HepG2 (cell line): ENCODE results near the gene AGAP1. TPM values are rescaled to one million over a fixed set of nuclear protein-coding genes. Genes with fewer than 3 reads are reported as not detected.

Experiments
- ATAC-seq: fragments of 200-7000 bp; cut with Tn5 transposase; 3 replicates; pipeline ENCODE4 v1.9.1; 2020; ENCODE audit warnings: mild to moderate bottlenecking, moderate library complexity
- BruUV-seq: library from RNA; stranded (reverse); fragments of 400-500 nt; replicated peaks from 2 replicates; lab custom pipeline; 2021; lab: Mats Ljungman, UMichigan
- CTCF ChIA-PET: fragments of 300-600 bp; formaldehyde crosslinking; extraction: SDS; loops from one replicate; lab custom pipeline; 2021; ENCODE audit warnings: low total read pairs, inconsistent platforms, low intra/inter-chr PET ratio; lab: Yijun Ruan, JAX
- POLR2A ChIA-PET: fragments of 350-600 bp; sonication (Branson Sonifier 250); formaldehyde crosslinking; loops from one replicate; lab custom pipeline; 2020; ENCODE audit warnings: antibody characterized with exemption, inconsistent platforms; lab: Yijun Ruan, JAX
- DNase-seq: peaks from one replicate; pipeline ENCODE4 v3.0.0-alpha.2; 2015; ENCODE audit warnings: low spot score
- FAIRE-seq: peaks from 3 replicates; lab custom pipeline; 2011; peaks lifted over from hg19 to GRCh38; lab: Jason Lieb, UNC
- H2AFZ ChIP-seq: one replicate; pipeline ENCODE4 v1.6.1; 2011; ENCODE audit warnings: low read length, inconsistent platforms
- H3K27ac ChIP-seq: fragments of 300-600 bp; 3 replicates; pipeline ENCODE4 v1.8.0; 2011; ENCODE audit warnings: mixed run types, mild to moderate bottlenecking, mixed read lengths, low read length, inconsistent platforms; ENCODE audit not compliant: insufficient read depth; ENCODE audit errors: extremely low read length
- H3K27me3 ChIP-seq, 2 experiments: fragments of 200-600 bp in 1 of 2; 2 replicates in 1 of 2; 3 replicates in 1 of 2; pipeline versions ENCODE4 v1.6.0 to v1.8.0; 2011; ENCODE audit warnings: low read length in 2 of 2, mild to moderate bottlenecking in 2 of 2, moderate library complexity in 2 of 2, inconsistent platforms in 1 of 2; ENCODE audit not compliant: insufficient read depth in 2 of 2, control insufficient read depth in 1 of 2
- H3K36me3 ChIP-seq, 2 experiments: fragments of 200-600 bp in 1 of 2; replicated peaks in 1 of 2; 2 replicates in 1 of 2; 3 replicates in 1 of 2; pipeline versions ENCODE4 v1.5.1 to v1.8.0; 2011; ENCODE audit warnings: low read length in 2 of 2, inconsistent platforms in 1 of 2; ENCODE audit not compliant: insufficient read depth in 2 of 2, control insufficient read depth in 1 of 2
- H3K4me1 ChIP-seq: 2 replicates; pipeline ENCODE4 v1.5.1; 2012; ENCODE audit warnings: low read length, inconsistent platforms; ENCODE audit not compliant: insufficient read depth
- H3K4me2 ChIP-seq: 2 replicates; pipeline ENCODE4 v1.6.0; 2011; ENCODE audit warnings: low read depth, low read length, inconsistent platforms
- H3K4me3 ChIP-seq, 3 experiments: fragments of 200-600 bp in 1 of 3; sonication (generic), shearing (Covaris generic) in 1 of 3; replicated peaks in 1 of 3; 2 replicates each; pipeline ENCODE4 v1.5.1; 2011 to 2016; ENCODE audit warnings: low read length in 3 of 3, inconsistent platforms in 2 of 3, low read depth in 2 of 3, mild to moderate bottlenecking in 2 of 3, control low read depth in 1 of 3, mixed read lengths in 1 of 3; ENCODE audit not compliant: insufficient read depth in 1 of 3
- H3K79me2 ChIP-seq: one replicate; pipeline ENCODE4 v1.6.1; 2011; ENCODE audit warnings: low read length, inconsistent platforms; ENCODE audit not compliant: insufficient read depth
- H3K9ac ChIP-seq: 2 replicates; pipeline ENCODE4 v1.6.0; 2011; ENCODE audit warnings: mild to moderate bottlenecking, low read depth, low read length, inconsistent platforms; ENCODE audit not compliant: insufficient read depth
- H3K9me3 ChIP-seq: 2 replicates; pipeline ENCODE4 v1.5.1; 2012; ENCODE audit warnings: mild to moderate bottlenecking, low read length
- H4K20me1 ChIP-seq: 2 replicates; pipeline ENCODE4 v1.6.0; 2011; ENCODE audit warnings: inconsistent platforms, mild to moderate bottlenecking, low read length, moderate library complexity; ENCODE audit not compliant: insufficient read depth
- ARID2 ChIP-seq: sonication (generic); formaldehyde crosslinking; IDR thresholded peaks from 2 replicates; pipeline ENCODE4 v1.8.1; 2022; ENCODE audit warnings: mild to moderate bottlenecking, missing genetic modification reagents, borderline replicate concordance
- GATAD2A ChIP-seq: IDR thresholded peaks from 2 replicates; pipeline ENCODE4 v1.6.1; 2016
- MEF2D ChIP-seq: sonication (generic); formaldehyde crosslinking; IDR thresholded peaks from 2 replicates; pipeline ENCODE4 v1.5.1; 2020; ENCODE audit warnings: mild to moderate bottlenecking, missing genetic modification reagents
- PATZ1 ChIP-seq: sonication (generic); formaldehyde crosslinking; IDR thresholded peaks from 2 replicates; pipeline ENCODE4 v1.4.0; 2020; ENCODE audit warnings: missing genetic modification reagents
- PHF5A ChIP-seq: IDR thresholded peaks from one replicate; pipeline ENCODE4 v1.6.1; 2018; ENCODE audit warnings: low read depth, missing genetic modification reagents; ENCODE audit not compliant: unreplicated experiment
- WGBS: methylation state at CpG from one replicate; pipeline ENCODE4 v1.1.6; 2017; ENCODE audit warnings: low lambda C conversion rate; 5-methylcytosine and 5-hydroxymethylcytosine counted together
- in situ Hi-C: cut with HindIII; loops from 2 replicates; pipeline ENCODE4 v1.10.0; 2017; ENCODE audit warnings: low pct_unique_long_range_greater_than_20kb; ENCODE audit not compliant: extremely low pct_ligation_motif_present
- intact Hi-C: fragments of 100-400 bp; cut with micrococcal nuclease; formaldehyde crosslinking; loops from one replicate; pipeline ENCODE4 v1.10.0; 2022; ENCODE audit not compliant: unreplicated experiment
- polyA plus RNA-seq, 8 experiments: library from polyadenylated mRNA; depleted of rRNA in 3 of 8; stranded (reverse) in 7 of 8; unstranded in 1 of 8; fragments of >200 nt; fragmentation: Illumina TruSeq in 4 of 8; extraction: Trizol in 4 of 8; gene quantifications; 2 replicates each; pipeline versions ENCODE4 v1.2.1 to v1.2.3, GENCODE V29; 2011 to 2016; ENCODE audit warnings: low read depth in 4 of 8, missing spikeins in 1 of 8, mixed read lengths in 1 of 8; ENCODE audit not compliant: insufficient read depth in 1 of 8
- total RNA-seq, 5 experiments: library from RNA; depleted of rRNA; stranded (reverse); fragments of >200 nt; fragmentation: Illumina TruSeq; extraction: Trizol; gene quantifications; 2 replicates each; pipeline ENCODE4 v1.2.3, GENCODE V29; 2016; ENCODE audit warnings: low read depth in 1 of 5

The AGAP1 gene
- total and polyA plus RNA-seq, 2 of the 13 experiments (the other 11 are each of a cell fraction or from before 2014, with no cell fraction given): 21.2 to 32.7 TPM

- in situ Hi-C loops: no loop called here
Measured at GRCh38 chr2:236131073-236131692, 637.3 kb downstream of the AGAP1 start.

More at GRCh38 chr2:236131073-236131692, 637.3 kb downstream of the AGAP1 start:
- Histone ChIP-seq H3K4me2 (no peak overlapping the region), H3K4me1 (no peaks in the 10 kb centered on the region), H3K27me3 (no peaks in the 10 kb centered on the region), H4K20me1 (no peaks in the 10 kb centered on the region; the same call in 1 of the 2 replicates), H3K27ac (no peak overlapping the region), H3K4me3 (no peak overlapping the region), H3K9ac (no peak overlapping the region), H3K9me3 (no peaks in the 10 kb centered on the region), H3K79me2 (no peaks in the 10 kb centered on the region), H2AFZ (no peak overlapping the region), H3K36me3 (peaks cover 0 to 7% of the 10 kb centered on the region in 2 experiments; a peak in 2 of 5 replicates)
- ChIA-PET POLR2A (no interaction called here), CTCF (no interaction called here)
- no peak for TF ChIP-seq PHF5A (CRISPR knock-in tag)
- no peak for TF ChIP-seq MEF2D (CRISPR knock-in tag)
- no peak for TF ChIP-seq ARID2
- TF ChIP-seq GATAD2A (CRISPR knock-in tag): no peak
- TF ChIP-seq PATZ1: no peak
- FAIRE-seq (no peak), ATAC-seq (no peak), DNase-seq (no peak)
- BruUV-seq: no TSS peak
- WGBS: 87% methylated on average over 6 of the region's 10 CpGs
- intact Hi-C loops: no loop called here
